HepG2 (cell line): Measurements from ENCODE around the gene RUNDC1. TPM values are rescaled to one million over a fixed set of nuclear protein-coding genes. Genes with fewer than 3 reads are reported as not detected.

ENCODE experiments used
- ARHGAP35 ChIP-seq: sonication (generic); formaldehyde crosslinking; IDR thresholded peaks from 2 replicates; pipeline ENCODE4 v1.9.0; 2022; ENCODE audit warnings: mild to moderate bottlenecking, inconsistent platforms, moderate library complexity, missing genetic modification reagents, borderline replicate concordance
- DNMT3B ChIP-seq: conservative IDR thresholded peaks from 2 replicates; pipeline ENCODE4 v1.6.1; 2016; ENCODE audit warnings: missing biosample characterization, control low read depth
- KMT2B ChIP-seq: IDR thresholded peaks from 2 replicates; pipeline ENCODE4 v1.6.1; 2016; ENCODE audit warnings: missing genetic modification reagents, missing compliant biosample characterization
- LBX2 ChIP-seq: sonication (generic); formaldehyde crosslinking; IDR thresholded peaks from 2 replicates; pipeline ENCODE4 v1.5.0; 2020; ENCODE audit warnings: missing genetic modification reagents, mild to moderate bottlenecking, borderline replicate concordance
- MIER3 ChIP-seq: IDR thresholded peaks from 2 replicates; pipeline ENCODE4 v1.6.1; 2016; ENCODE audit warnings: missing compliant biosample characterization, borderline replicate concordance
- MIXL1 ChIP-seq: IDR thresholded peaks from 2 replicates; pipeline ENCODE4 v1.6.1; 2016
- MXD4 ChIP-seq: IDR thresholded peaks from 2 replicates; pipeline ENCODE4 v1.6.1; 2016; ENCODE audit warnings: mild to moderate bottlenecking, missing biosample characterization, missing genetic modification reagents
- TCF7L2 ChIP-seq: IDR thresholded peaks from 2 replicates; pipeline ENCODE4 v1.6.1; 2011; ENCODE audit warnings: mild to moderate bottlenecking, low read depth, low read length, moderate library complexity
- ZNF205 ChIP-seq: IDR thresholded peaks from 2 replicates; pipeline ENCODE4 v1.6.1; 2018; ENCODE audit warnings: missing biosample characterization, missing genetic modification reagents
- ZNF256 ChIP-seq: sonication (generic); formaldehyde crosslinking; conservative IDR thresholded peaks from 2 replicates; pipeline ENCODE4 v1.4.0; 2020; ENCODE audit warnings: missing genetic modification reagents
- ZNF441 ChIP-seq: sonication (generic); formaldehyde crosslinking; IDR thresholded peaks from 2 replicates; pipeline ENCODE4 v1.7.0; 2021; ENCODE audit warnings: missing genetic modification reagents, borderline replicate concordance
- ZNF670 ChIP-seq: sonication (generic); formaldehyde crosslinking; IDR thresholded peaks from 2 replicates; pipeline ENCODE4 v1.8.0; 2022; ENCODE audit warnings: mild to moderate bottlenecking, missing genetic modification reagents, borderline replicate concordance
- ZNF704 ChIP-seq: sonication (generic); formaldehyde crosslinking; IDR thresholded peaks from 2 replicates; pipeline ENCODE4 v1.8.1; 2023; ENCODE audit warnings: mild to moderate bottlenecking, inconsistent platforms, moderate library complexity, missing genetic modification reagents, borderline replicate concordance
- polyA plus RNA-seq, 8 experiments: library from polyadenylated mRNA; depleted of rRNA in 3 of 8; stranded (reverse) in 7 of 8; unstranded in 1 of 8; fragments of >200 nt; fragmentation: Illumina TruSeq in 4 of 8; extraction: Trizol in 4 of 8; gene quantifications; 2 replicates each; pipeline versions ENCODE4 v1.2.1 to v1.2.3, GENCODE V29; 2011 to 2016; ENCODE audit warnings: low read depth in 4 of 8, missing spikeins in 1 of 8, mixed read lengths in 1 of 8; ENCODE audit not compliant: insufficient read depth in 1 of 8
- total RNA-seq, 5 experiments: library from RNA; depleted of rRNA; stranded (reverse); fragments of >200 nt; fragmentation: Illumina TruSeq; extraction: Trizol; gene quantifications; 2 replicates each; pipeline ENCODE4 v1.2.3, GENCODE V29; 2016; ENCODE audit warnings: low read depth in 1 of 5
- TF ChIP-seq, protein P1 (sequence below): sonication (generic); formaldehyde crosslinking; IDR thresholded peaks from 2 replicates; pipeline ENCODE4 v1.9.0; 2022; ENCODE audit warnings: missing genetic modification reagents, mild to moderate bottlenecking, borderline replicate concordance
- TF ChIP-seq, protein P2 (sequence below): sonication (generic); formaldehyde crosslinking; IDR thresholded peaks from 2 replicates; pipeline ENCODE4 v1.4.0; 2020; ENCODE audit warnings: mild to moderate bottlenecking, missing genetic modification reagents
- TF ChIP-seq, protein P3 (sequence below), 2 experiments: sonication (generic) in 1 of 2; formaldehyde crosslinking in 1 of 2; IDR thresholded peaks; 2 replicates each; pipeline versions ENCODE4 v1.4.0 to v1.6.1; 2018 to 2020; ENCODE audit warnings: missing genetic modification reagents in 2 of 2, borderline replicate concordance in 1 of 2, low read depth in 1 of 2, mild to moderate bottlenecking in 1 of 2, missing biosample characterization in 1 of 2

Gene RUNDC1
- total and polyA plus RNA-seq, 2 of the 13 experiments (the other 11 are each of a cell fraction or from before 2014, with no cell fraction given), result 10.3 to 11.4 TPM

DNA sequence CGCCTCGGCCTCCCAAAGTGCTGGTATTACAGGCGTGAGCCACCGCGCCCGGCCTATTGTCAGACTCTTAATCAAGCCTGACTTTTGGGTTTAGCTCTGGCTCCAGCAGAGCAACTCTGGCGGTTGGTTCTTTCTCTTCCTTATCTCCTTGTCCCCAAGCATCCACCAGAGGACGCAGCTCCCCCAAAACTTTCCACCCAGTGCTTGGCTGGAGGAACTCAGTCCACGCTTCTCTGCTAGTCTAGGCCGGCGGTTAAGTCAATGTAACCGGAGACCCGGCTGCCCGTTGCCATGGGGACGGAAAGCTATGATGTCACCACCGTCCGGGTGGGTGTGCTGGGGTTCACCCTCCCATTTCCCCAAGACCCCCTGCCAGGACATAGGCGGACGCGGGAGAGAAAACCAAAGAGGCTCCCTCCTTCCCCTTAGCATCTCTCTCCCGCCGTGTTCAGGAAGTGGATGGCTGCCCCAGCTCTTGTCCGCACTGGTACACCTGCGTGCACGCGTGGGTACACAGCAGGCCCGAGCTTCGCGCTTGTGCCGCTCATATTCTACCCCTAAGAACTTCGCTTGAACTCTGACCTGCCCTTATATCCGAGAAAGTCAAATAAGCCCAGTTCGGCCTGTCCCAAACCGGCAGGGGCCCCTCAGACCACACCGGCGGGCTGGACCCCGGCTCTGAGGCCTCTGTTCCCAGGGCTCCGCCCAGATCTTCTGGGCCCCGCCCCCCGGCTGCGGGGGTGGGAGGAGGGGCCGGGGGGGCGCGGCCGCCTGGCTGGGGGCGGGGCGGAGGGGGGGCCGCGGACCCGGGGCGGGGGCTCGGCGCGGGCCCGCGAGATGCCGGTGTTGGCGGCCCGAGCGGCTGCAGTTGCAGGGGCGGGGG is 44.3 kb downstream of the RUNDC1 start, which contains the start of gene RND2 (continued):
- TF ChIP-seq ARHGAP35 (CRISPR knock-in tag), result 0 out of 2 replicates have a peak, but pooled peaks have one; percentile 77
- TF ChIP-seq, protein P1, sequence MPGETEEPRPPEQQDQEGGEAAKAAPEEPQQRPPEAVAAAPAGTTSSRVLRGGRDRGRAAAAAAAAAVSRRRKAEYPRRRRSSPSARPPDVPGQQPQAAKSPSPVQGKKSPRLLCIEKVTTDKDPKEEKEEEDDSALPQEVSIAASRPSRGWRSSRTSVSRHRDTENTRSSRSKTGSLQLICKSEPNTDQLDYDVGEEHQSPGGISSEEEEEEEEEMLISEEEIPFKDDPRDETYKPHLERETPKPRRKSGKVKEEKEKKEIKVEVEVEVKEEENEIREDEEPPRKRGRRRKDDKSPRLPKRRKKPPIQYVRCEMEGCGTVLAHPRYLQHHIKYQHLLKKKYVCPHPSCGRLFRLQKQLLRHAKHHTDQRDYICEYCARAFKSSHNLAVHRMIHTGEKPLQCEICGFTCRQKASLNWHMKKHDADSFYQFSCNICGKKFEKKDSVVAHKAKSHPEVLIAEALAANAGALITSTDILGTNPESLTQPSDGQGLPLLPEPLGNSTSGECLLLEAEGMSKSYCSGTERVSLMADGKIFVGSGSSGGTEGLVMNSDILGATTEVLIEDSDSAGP (CRISPR knock-in tag), result peak; percentile 85
- no peak for TF ChIP-seq TCF7L2
- 0 out of 2 replicates have a peak, but pooled peaks have one; percentile 51 for TF ChIP-seq ZNF670 (CRISPR knock-in tag)
- peak; percentile 89; the same call in 1 of the 2 replicates for TF ChIP-seq MIER3 (CRISPR knock-in tag)
- TF ChIP-seq MXD4 (CRISPR knock-in tag), result peak; percentile 89
- TF ChIP-seq LBX2, result no peak
- TF ChIP-seq ZNF704 (CRISPR knock-in tag), result 0 out of 2 replicates have a peak, but pooled peaks have one; percentile 41
- no peak for TF ChIP-seq DNMT3B
- TF ChIP-seq ZNF441 (CRISPR knock-in tag), result peak; percentile 47; the same call in 1 of the 2 replicates
- peak; percentile 54; the same call in 1 of the 2 replicates for TF ChIP-seq MIXL1 (CRISPR knock-in tag)
- 0 out of 2 replicates have a peak, but pooled peaks have one; percentile 61 for TF ChIP-seq ZNF256 (CRISPR knock-in tag)
- TF ChIP-seq KMT2B (CRISPR knock-in tag), result no peak
- TF ChIP-seq, protein P2, sequence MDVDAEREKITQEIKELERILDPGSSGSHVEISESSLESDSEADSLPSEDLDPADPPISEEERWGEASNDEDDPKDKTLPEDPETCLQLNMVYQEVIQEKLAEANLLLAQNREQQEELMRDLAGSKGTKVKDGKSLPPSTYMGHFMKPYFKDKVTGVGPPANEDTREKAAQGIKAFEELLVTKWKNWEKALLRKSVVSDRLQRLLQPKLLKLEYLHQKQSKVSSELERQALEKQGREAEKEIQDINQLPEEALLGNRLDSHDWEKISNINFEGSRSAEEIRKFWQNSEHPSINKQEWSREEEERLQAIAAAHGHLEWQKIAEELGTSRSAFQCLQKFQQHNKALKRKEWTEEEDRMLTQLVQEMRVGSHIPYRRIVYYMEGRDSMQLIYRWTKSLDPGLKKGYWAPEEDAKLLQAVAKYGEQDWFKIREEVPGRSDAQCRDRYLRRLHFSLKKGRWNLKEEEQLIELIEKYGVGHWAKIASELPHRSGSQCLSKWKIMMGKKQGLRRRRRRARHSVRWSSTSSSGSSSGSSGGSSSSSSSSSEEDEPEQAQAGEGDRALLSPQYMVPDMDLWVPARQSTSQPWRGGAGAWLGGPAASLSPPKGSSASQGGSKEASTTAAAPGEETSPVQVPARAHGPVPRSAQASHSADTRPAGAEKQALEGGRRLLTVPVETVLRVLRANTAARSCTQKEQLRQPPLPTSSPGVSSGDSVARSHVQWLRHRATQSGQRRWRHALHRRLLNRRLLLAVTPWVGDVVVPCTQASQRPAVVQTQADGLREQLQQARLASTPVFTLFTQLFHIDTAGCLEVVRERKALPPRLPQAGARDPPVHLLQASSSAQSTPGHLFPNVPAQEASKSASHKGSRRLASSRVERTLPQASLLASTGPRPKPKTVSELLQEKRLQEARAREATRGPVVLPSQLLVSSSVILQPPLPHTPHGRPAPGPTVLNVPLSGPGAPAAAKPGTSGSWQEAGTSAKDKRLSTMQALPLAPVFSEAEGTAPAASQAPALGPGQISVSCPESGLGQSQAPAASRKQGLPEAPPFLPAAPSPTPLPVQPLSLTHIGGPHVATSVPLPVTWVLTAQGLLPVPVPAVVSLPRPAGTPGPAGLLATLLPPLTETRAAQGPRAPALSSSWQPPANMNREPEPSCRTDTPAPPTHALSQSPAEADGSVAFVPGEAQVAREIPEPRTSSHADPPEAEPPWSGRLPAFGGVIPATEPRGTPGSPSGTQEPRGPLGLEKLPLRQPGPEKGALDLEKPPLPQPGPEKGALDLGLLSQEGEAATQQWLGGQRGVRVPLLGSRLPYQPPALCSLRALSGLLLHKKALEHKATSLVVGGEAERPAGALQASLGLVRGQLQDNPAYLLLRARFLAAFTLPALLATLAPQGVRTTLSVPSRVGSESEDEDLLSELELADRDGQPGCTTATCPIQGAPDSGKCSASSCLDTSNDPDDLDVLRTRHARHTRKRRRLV, result peak; percentile 68; the same call in 1 of the 2 replicates
- TF ChIP-seq, protein P3, sequence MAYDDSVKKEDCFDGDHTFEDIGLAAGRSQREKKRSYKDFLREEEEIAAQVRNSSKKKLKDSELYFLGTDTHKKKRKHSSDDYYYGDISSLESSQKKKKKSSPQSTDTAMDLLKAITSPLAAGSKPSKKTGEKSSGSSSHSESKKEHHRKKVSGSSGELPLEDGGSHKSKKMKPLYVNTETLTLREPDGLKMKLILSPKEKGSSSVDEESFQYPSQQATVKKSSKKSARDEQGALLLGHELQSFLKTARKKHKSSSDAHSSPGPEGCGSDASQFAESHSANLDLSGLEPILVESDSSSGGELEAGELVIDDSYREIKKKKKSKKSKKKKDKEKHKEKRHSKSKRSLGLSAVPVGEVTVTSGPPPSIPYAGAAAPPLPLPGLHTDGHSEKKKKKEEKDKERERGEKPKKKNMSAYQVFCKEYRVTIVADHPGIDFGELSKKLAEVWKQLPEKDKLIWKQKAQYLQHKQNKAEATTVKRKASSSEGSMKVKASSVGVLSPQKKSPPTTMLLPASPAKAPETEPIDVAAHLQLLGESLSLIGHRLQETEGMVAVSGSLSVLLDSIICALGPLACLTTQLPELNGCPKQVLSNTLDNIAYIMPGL (CRISPR knock-in tag; IDR thresholded peaks at IDR 0.05; ENCODE audit: borderline replicate concordance in 1 of 2, low read depth in 1 of 2), result peak; percentile 68 to 82; a peak in 2 of 4 replicates
- TF ChIP-seq ZNF205 (CRISPR knock-in tag), result peak; percentile 69; the same call in 1 of the 2 replicates
